K562 (cell line): ENCODE measurements around the gene KDF1. TPM values are rescaled to one million over a fixed set of nuclear protein-coding genes. Genes with fewer than 3 reads are reported as not detected.

Experiments used
- ARID1B ChIP-seq: fragments of 450-650 bp; IDR thresholded peaks from 2 replicates; pipeline ENCODE4 v1.6.1; 2016; ENCODE audit warnings: antibody characterized with exemption, mild to moderate bottlenecking, inconsistent platforms
- BCOR ChIP-seq: fragments of 450-650 bp; IDR thresholded peaks from 2 replicates; pipeline ENCODE4 v1.6.1; 2016
- CREB3L1 ChIP-seq: fragments of 450-650 bp; IDR thresholded peaks from 2 replicates; pipeline ENCODE4 v1.6.1; 2014; ENCODE audit warnings: low read depth, mild to moderate bottlenecking, moderate library complexity, borderline replicate concordance
- CTBP1 ChIP-seq: fragments of 450-650 bp; IDR thresholded peaks from 2 replicates; pipeline ENCODE4 v1.6.1; 2016; ENCODE audit warnings: borderline replicate concordance
- E2F1 ChIP-seq: sonication (generic); formaldehyde crosslinking; IDR thresholded peaks from 2 replicates; pipeline ENCODE4 v1.8.1; 2023; ENCODE audit warnings: mild to moderate bottlenecking, missing genetic modification reagents, moderate library complexity
- FOXA1 ChIP-seq: fragments of 450-650 bp; IDR thresholded peaks from 2 replicates; pipeline ENCODE4 v1.6.1; 2016; ENCODE audit warnings: mild to moderate bottlenecking, borderline replicate concordance
- GATA2 ChIP-seq: sonication (generic); formaldehyde crosslinking; IDR thresholded peaks from 2 replicates; pipeline ENCODE4 v1.4.0; 2020; ENCODE audit warnings: mild to moderate bottlenecking, missing genetic modification reagents
- KLF16 ChIP-seq: IDR thresholded peaks from 2 replicates; pipeline ENCODE4 v1.6.1; 2016; ENCODE audit warnings: antibody characterized with exemption
- MAFK ChIP-seq: IDR thresholded peaks from 2 replicates; pipeline ENCODE4 v1.6.1; 2011; ENCODE audit warnings: low read length, improper control_type of control experiment
- MEIS2 ChIP-seq: fragments of 450-650 bp; IDR thresholded peaks from 2 replicates; pipeline ENCODE4 v1.6.1; 2014; ENCODE audit warnings: mild to moderate bottlenecking; ENCODE audit not compliant: partially characterized antibody
- MYNN ChIP-seq, 2 experiments: sonication (generic); formaldehyde crosslinking in 1 of 2; IDR thresholded peaks; 2 replicates each; pipeline versions ENCODE4 v1.5.0 to v1.6.1; 2016 to 2020; ENCODE audit warnings: antibody characterized with exemption in 1 of 2, missing genetic modification reagents in 1 of 2
- NR2C1 ChIP-seq, 2 experiments: fragments of 450-650 bp; IDR thresholded peaks; 2 replicates each; pipeline ENCODE4 v1.6.1; 2017; ENCODE audit warnings: mild to moderate bottlenecking in 2 of 2, antibody characterized with exemption in 1 of 2, inconsistent platforms in 1 of 2, missing compliant biosample characterization in 1 of 2, missing genetic modification characterization in 1 of 2
- PHTF2 ChIP-seq: fragments of 250-450 bp; sonication (Bioruptor Pico); IDR thresholded peaks from 2 replicates; pipeline ENCODE4 v1.5.0; 2021; ENCODE audit warnings: mild to moderate bottlenecking
- RREB1 ChIP-seq: fragments of 250-450 bp; sonication (Bioruptor Pico); IDR thresholded peaks from 2 replicates; pipeline ENCODE4 v1.4.0; 2020
- SPI1 ChIP-seq: IDR thresholded peaks from 2 replicates; pipeline ENCODE4 v1.6.1; 2011; ENCODE audit warnings: low read depth, low read length, control low read depth, borderline replicate concordance
- TAF7 ChIP-seq: fragments of 450-650 bp; IDR thresholded peaks from 2 replicates; pipeline ENCODE4 v1.6.1; 2016; ENCODE audit warnings: missing genetic modification characterization, missing compliant biosample characterization
- TCF3 ChIP-seq: sonication (generic); formaldehyde crosslinking; IDR thresholded peaks from 2 replicates; pipeline ENCODE4 v1.4.0; 2020; ENCODE audit warnings: mild to moderate bottlenecking, missing genetic modification reagents
- ZBTB1 ChIP-seq: sonication (generic); formaldehyde crosslinking; IDR thresholded peaks from 2 replicates; pipeline ENCODE4 v1.8.1; 2023; ENCODE audit warnings: missing genetic modification reagents, low read depth, mild to moderate bottlenecking, borderline replicate concordance
- ZKSCAN3 ChIP-seq: fragments of 250-450 bp; sonication (Bioruptor Pico); IDR thresholded peaks from 2 replicates; pipeline ENCODE4 v1.4.0; 2020
- ZNF239 ChIP-seq: fragments of 250-450 bp; sonication (Bioruptor Pico); IDR thresholded peaks from 2 replicates; pipeline ENCODE4 v1.4.0; 2020; ENCODE audit warnings: mild to moderate bottlenecking
- ZNF583 ChIP-seq: fragments of 250-450 bp; sonication (Bioruptor Pico); IDR thresholded peaks from 2 replicates; pipeline ENCODE4 v1.4.0; 2020
- polyA plus RNA-seq, 8 experiments: library from polyadenylated mRNA; depleted of rRNA in 4 of 8; stranded (reverse) in 5 of 8; unstranded in 3 of 8; fragments of >200 nt; fragmentation: Nextera tagmentation in 2 of 8; fragmentation: Illumina TruSeq in 1 of 8; extraction: Ambion mirVana in 2 of 8; extraction: Trizol in 1 of 8; gene quantifications; 2 replicates each; pipeline versions ENCODE4 v1.2.1 to v1.2.3, GENCODE V29; 2011 to 2014; ENCODE audit warnings: inconsistent platforms in 1 of 8, missing spikeins in 1 of 8
- total RNA-seq, 7 experiments: library from RNA; depleted of rRNA in 6 of 7; stranded (reverse); fragments of >200 nt in 6 of 7; fragmentation: Illumina TruSeq in 2 of 7; extraction: Trizol in 2 of 7; gene quantifications; 2 replicates each; pipeline versions ENCODE4 v1.2.1 to v1.2.3, GENCODE V29; 2011 to 2021; ENCODE audit warnings: low replicate concordance in 1 of 7

Gene KDF1
- total and polyA plus RNA-seq, 9 of the 15 experiments (the other 6 are each of a cell fraction or from before 2014, with no cell fraction given): 0.38 to 1.9 (median 0.83) TPM

DNA sequence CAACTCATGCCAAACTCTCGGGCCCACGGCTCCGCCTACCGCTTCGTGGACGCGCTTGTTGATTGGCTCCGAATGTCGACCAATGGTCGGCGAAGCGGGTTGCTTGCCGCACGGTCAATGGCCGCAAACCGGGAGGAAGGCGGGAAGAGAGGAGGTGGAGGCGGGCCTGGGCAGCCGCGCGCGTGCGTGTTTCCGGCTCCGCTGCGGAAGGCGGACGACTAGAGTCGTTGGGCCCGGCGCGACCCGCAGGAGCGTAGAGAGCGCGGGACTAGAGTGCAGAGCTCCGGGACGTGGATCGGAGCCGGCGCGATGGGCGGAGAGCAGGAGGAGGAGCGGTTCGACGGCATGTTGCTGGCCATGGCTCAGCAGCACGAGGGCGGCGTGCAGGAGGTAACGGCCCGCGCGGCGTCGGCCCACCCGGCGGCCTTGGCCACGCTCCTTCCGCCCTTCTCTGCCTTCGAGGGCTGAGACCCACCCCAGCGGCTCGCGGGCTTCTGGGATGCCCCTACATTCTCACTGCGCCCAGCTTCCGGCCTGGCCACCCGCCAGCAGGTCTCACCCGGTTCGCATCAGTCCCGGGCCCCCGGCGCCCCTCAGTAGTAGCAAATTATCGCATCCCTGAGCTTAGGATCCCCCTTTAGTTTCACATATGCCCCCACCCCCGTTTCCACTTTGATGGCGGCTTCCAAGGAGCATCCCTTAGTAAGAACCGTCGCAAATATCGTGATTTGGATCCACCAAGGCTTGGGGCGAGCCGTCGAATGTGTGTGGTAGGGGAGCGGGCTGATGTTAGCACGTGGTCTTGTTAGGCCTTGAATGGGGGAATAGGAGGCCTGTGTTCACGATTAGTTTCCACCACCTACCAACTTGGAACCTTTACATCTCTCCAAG, 38.5 kb downstream of the KDF1 start, which contains the start of gene NUDC (continued):
- TF ChIP-seq TAF7 (no peak), FOXA1 (no peak), SPI1 (0 out of 2 replicates have a peak, but pooled peaks have one; percentile 12), TCF3 (CRISPR knock-in tag) (0 out of 2 replicates have a peak, but pooled peaks have one; percentile 31), ARID1B (no peak), BCOR (no peak), KLF16 (no peak), ZNF583 (CRISPR knock-in tag) (0 out of 2 replicates have a peak, but pooled peaks have one; percentile 36), ZBTB1 (CRISPR knock-in tag) (peak; percentile 22; the same call in 1 of the 2 replicates), GATA2 (no peak), CTBP1 (peak; percentile 72; the same call in 1 of the 2 replicates), MYNN (IDR thresholded peaks at IDR 0.05) (no peak), MYNN (CRISPR knock-in tag; IDR thresholded peaks at IDR 0.05) (no peak), ZKSCAN3 (no peak), RREB1 (CRISPR knock-in tag) (no peak), ZNF239 (CRISPR knock-in tag) (no peak), E2F1 (CRISPR knock-in tag) (peak; percentile 88), PHTF2 (no peak; the same call in 1 of the 2 replicates), MAFK (no peak), NR2C1 (IDR thresholded peaks at IDR 0.05) (no peak), NR2C1 (tag; IDR thresholded peaks at IDR 0.05) (peak; percentile 26; the same call in 1 of the 2 replicates), CREB3L1 (no peak; the same call in 1 of the 2 replicates), MEIS2 (peak; percentile 63)
